HG02870 (cell line): Measurements from ENCODE around the gene MRPL36.
A peak's percentile ranks its signal among the peaks of the same experiment; 100 is the strongest.

Experiments used
- ATAC-seq: cut with Tn5 transposase; IDR thresholded peaks from one replicate; pipeline ENCODE4 v1.9.1; 2021; ENCODE audit warnings: mild to moderate bottlenecking, moderate library complexity; ENCODE audit not compliant: unreplicated experiment

MRPL36 gene

DNA sequence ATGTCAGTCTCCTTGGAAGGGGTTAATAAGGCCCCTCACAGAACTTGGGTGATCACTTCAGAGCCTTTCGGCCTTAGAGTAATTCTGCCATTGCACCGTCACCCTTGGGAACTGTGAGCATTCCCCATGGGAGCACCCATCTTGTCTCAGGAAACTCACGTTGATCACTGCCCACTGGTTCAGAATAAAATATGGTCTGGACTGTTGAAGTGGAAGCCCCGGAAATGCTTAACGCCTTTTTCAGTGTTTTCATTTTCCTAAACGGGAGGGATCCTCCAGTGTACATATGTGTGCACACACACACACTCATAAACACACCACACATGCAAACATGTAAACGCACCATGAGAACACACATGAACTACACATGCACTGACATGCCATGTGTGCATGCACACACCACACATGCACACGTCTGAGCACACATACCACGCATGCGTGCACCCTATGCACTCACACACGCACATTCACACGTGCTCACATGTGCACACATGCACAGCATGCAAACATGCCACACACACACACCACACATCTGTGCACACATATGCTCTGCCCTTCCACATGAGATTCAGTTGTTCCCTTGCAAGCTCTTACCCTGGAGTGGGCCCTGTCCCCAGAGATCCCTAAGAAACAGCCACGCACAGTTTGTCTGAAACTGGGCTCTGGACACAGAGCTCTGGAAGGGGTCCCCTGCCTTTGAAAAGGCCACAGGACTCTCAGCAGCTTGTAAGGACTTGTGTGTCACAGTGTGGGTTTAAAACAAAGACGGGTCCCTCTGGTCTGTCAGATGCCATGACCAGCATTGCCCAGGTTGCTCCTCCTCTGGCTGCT is 17.0 kb downstream of the MRPL36 start:
- ATAC-seq: peak; percentile 12

DNA sequence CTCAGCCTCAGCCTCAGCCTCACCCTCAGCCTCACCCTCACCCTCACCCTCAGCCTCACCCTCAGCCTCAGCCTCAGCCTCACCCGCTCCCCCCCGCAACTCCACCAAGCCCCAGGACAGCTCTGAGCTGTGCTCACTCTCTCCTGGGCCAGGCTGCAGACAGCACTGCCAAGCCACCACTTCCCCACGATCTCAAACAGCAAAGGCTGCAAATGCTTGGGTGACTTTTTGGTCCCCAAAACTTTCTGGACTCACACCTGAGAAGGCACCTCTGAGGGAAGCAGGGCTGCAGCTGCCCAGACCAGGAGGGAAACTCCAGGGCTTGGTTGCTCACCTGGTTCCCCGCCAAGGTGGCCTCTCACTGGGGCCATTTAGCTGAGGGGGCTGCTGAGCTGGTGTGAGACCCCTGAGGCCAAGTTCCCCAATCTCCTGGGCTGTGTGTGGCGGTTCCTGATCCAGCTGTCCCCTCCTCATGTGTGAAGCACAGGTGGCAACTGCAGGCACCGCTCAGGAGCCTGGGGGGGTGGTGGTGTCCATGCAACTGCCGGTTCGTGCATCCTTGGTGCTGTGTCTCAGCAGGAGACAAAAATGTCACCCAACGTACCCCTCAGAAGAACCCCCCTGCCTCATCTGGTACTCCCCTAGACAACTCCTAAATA is 17.8 kb downstream of the MRPL36 start:
- no peak for ATAC-seq

DNA sequence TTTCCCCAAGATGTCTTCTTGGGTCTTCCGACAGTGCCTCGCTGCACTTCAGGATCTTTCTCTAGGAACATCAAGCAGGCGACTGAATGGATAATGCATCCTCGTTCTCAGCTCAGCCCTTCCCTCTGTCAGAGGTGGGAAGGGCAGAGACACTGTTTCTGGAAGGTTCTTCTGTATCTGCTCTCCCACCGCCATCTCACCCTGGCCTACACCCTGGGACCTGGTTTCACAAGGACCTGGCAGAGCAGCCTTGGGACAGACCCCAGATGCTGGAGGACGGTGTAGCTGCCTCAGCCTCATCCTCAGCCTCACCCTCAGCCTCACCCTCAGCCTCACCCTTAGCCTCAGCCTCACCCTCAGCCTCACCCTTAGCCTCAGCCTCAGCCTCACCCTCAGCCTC is 18.5 kb downstream of the MRPL36 start:
- no peak for ATAC-seq

DNA sequence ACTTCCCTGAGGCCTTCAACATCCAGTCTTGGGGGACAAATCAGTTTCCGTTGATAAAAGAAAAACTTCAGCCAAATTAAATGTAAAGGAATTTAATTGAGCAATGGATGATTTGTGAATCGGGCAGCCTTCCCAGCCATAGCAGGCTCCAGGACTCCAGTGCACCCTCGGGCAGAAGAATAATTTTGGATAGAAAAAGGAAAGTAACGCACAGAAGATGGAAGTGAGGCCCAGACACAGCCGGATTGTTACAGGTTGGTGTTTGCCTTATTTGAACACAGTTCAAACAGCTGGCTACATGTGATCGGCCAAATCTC is 19.1 kb downstream of the MRPL36 start:
- ATAC-seq: no peak

DNA sequence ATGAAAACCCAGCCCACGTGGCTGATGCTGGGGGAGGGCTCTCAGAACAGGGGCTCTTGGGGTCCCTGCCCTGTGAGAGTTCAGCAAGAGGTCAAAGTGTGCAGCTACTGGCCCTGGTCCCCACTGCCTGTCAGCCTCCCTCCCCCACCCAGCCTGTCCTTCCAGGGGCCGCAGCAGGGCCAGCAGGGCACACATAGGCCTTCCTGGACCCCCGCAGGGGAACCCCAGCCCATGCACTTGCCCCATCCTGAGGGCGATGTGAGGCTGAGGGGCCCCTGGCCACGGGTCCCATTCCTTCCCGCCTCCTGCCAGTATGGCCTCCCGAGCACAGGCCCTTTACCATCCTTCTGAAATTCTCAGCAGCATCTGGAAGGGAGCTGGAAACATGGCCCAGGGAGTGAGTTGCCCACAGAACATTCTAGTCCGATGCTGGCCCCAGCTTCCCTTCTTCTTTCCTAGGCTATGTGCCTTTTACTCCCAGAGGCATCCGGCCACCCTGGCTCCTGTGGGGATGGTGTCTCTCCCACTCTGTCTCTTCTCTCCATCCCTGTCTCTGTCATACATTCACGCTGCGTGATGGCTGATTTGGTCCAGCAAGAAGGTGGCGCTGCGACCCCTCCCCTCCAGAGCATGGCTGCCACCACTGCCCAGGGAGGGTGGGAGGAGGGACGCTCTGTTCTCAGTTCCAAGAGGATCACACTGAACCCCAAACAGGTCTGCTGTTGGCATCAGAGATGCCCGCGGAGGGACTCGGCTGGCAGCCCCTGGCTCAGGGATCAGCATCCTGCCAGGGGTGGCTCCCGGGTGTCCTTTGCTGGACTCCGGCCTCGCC is 19.6 kb downstream of the MRPL36 start:
- ATAC-seq: no peak

DNA sequence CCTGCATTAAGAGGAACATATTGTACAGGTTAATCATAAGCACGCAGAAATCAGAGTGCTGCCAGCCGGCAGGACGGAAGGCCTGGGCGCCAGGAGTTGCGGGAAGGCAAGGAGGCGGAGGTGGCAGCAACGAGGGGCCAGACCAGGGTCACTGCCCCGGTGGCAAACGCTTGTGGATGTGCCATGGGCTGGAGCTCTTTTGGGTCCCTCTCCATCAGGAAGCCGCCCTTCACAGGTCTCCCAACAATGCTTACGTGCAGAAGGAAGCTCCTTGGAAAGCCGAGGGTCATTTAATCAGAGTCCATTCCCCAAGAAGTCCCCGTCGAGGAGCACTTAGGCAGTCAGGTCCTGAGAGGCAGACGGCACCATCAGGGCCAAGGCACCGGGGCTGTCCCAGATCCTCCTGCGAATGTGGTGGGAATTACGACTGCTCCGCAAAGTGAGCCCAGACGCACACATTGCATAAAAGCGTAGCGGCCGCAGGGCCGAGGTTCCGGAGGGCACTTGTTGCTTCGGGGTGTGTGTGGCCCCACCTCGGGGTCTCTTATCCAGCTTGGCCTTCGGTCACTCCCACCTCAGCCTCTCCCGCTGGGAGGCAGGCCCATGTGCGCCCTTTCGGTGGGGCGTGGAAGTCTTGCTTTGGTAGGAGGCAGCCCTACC is 20.5 kb downstream of the MRPL36 start:
- ATAC-seq: no peak

DNA sequence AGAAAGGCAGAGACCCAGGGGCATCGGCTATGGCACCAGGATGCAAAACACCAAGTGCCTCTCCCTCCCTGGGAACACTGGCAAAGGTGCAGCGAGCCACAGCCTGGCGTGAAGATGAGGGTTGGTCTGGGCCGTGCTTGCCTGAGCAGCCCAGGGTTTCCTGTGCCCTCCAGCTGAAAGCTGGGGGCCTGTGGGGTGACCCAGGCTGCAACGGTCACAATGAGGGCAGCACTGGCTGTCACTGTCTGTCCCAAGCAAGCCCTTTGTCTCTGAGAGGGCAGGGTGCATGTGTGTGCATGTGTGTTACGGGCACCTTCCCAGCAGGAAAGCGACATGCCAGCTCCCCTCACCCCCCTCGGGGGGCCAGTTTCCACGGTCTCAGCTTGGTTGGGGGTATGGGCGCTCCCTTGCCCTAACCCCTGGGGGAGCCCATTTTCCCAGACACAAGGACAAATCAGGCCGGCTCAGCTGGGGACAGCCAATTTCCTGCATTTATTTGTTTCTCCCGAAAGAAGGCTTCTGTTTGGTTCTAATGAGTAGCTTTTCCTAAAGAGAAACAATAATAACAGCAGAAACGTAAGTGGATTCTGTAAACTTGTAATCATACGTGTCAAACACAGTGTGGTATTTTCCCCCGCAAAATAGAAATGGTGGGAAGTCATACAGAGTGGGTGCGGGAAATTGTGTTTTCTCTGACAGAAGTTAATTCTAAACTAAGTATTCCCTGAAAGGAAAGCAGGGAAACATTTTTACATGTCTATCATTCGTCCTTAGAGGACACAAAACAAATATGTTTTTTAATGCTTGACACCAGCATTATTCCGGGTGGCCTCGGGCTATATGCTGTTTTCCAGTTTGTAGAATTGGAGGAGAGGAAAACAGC is 21.3 kb downstream of the MRPL36 start:
- ATAC-seq: no peak

DNA sequence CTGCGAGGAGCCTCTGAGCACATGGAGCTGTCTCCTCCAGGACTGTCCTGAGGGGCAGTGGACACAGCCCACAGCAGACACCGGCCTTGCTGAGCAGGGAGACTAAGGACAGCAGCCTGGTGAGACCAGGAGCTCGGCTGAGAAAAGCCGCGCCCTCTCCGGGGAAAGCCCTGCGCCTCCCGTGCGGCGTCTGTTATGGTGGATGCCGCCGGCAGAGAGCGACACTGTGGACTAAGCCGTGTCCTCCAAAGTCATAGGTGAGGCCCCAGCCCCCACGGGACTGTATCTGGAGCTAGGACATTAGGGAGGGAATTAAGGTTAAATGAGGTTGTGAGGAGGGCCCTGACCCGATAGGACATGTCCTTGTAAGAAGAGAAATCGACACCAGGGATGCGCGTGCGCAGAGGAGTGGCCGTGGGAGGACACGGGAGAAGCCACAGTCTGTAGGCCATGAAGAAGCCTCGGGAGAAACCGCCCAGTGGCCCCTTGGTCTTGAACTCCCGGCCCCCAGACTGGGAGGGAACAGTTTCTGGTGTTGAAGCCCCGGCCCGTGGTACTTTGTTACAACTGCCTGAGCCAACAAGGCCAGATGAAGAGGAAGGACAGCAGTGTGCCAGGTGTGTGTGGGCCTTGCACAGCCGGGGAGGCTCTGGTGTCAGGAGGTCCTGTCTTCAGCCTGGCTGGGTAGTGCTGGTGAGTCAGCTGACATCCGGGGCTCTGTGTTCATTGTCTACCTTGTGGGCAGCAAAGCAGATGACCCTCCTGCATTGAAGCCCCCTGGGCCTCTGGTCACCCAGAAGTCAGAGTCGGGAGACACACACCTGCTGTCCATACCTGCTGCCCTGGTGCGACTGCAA is 22.1 kb downstream of the MRPL36 start:
- ATAC-seq: no peak

DNA sequence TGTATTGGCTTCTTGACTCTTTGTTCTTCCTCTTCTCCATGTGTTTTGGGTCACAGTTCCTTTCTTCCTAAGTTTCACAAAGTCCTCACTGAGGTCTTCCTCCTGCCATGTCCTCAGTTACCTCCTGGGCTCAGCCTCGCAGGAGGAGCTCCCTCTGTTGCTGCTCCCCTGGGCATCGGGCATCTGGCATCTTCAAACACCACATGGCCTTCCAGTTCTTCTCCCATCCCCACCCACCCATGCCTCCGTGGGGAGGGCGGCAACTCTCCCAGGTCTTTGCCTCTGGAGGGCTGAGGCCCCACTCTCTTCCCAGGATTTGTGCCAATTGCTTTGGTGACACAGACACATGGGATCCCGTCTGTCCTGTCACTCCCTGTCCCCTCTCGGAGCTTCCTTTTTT is 22.8 kb downstream of the MRPL36 start:
- ATAC-seq: no peak

DNA sequence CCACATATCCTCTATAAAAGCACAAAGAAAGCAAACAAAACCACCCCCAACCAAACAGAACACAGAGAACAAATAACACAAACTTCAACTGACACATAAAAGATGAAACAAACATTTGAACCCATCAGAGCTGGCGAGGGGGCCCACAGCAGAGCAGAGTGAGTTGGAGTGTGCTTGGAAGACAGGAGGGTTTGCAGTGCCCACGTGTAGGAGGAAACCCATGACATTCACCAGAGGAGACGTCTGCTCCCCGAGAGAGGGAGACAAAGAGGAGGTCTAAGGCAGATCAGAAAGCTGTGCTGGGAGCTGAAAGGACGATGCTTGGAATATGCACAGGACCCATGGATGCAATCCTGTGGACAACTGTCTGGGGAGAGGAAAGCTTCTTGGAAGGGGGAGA is 27.0 kb downstream of the MRPL36 start:
- peak; percentile 76 for ATAC-seq

DNA sequence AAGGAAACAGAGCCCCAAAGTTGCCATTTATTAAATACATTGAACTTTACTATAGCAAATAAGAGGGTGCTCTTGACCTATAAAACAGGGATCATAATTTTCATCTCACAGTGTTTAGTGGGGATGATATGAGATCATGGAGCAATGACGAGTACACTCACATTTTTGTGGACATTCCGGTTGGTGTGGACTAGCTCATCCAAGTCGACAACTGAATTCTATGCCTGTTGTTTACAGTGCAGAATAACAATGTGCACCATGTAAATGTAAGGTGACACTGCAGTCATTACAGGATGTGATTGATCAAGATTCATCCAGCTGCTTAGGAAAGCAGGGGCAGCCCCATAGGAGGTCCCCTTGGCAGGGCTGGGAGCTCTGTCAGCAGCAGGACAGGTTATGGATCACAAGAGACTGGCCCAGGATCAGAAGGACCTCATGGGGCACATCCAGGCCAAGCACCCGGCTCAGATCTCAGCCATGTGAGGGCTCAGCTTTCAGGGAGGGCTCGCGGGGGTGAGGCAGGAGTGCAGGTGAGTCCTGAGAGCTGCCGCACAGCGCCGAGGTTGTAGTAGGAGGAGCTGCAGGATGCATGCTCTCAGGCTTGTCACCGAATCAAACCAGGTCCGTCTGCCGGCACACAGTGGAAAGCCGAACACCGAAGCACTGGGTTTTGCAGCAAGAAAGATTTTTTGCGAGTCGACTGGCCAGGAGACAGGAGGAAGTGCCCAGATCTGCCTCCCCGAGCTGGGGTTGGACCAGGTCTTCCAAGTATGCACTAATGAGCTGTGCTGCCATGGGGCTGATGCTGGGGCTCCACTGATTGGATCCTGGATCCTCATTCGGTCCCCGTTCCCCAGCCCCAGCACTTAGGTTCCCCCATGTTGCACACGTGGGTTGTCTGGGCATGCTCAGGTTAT is 28.2 kb downstream of the MRPL36 start:
- no peak for ATAC-seq

DNA sequence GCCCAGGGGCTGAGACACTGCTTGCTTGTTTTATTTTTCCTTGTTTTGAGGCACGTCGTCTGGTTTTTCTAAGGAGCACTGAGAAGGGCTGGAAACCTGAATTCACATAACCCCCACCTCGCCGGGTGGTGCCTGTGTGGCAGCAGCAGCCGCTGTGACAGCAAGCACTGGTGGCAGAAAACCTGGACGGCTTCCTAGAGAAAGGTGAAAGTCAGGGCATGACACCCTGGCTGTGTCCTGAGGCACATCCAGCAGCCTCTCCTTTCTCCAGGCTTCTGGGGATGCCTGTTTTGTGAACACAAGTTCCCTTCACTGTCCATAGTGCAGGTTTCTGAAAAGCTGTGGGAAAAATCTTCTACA is 29.2 kb downstream of the MRPL36 start:
- ATAC-seq: no peak

DNA sequence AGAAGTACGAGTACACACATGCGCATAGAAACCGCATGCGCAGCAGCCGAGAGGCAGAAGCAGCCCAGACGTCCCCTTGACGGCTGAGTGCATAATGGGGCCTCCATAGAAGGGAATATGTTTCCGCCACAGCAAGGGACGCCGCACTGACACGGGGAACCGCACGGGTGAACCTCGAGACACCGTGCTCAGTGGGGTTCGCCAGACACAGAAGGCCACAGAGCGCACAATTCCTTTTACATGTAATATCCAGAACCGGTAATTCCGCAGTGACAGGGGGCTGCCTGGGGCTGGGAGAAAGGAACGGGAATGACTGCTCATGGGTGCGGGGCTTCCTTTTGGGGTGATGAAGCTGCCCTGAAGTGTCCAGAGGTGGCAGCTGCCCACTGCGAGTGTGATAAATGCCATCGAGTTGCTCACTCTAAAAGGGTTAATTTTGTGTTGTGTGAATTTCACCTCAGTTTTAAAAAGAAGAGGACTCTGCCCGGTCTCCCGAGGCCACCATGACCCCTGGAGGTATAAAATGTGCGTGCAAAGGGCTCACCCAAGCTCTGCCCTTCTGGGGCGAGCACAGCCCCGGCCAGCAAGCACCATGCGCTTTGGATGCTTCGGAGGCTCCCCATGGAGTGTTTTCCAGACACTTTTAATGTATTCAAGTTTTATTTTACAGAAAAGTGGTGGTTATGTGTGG is 29.7 kb downstream of the MRPL36 start:
- no peak for ATAC-seq

DNA sequence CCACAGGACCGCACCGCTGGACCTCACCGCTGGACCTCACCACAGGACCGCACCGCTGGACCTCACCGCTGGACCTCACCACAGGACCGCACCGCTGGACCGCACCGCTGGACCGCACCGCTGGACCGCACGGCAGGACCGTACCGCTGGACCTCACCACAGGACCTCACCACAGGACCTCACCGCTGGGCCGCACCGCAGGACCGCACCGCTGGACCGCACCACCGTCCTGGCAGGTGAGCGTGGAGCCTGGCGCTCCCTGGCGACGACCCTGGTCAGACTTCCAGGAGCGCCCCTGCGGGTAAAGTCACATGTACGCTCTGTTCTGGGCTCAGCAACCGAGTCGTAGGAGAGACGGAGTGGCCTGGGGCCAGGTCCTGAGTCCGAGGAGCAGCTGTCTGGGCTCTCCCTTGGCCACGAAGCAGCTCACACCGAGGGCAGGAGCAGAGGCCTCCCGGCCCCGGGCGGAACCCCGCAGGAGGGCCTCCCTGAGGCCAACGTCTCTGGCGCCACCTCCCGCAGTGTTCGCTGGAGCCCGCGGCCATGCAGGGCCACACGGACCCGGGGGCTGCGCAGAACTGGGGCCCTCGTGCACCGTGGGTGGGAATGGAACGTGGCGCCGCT is 30.5 kb downstream of the MRPL36 start:
- no peak for ATAC-seq

DNA sequence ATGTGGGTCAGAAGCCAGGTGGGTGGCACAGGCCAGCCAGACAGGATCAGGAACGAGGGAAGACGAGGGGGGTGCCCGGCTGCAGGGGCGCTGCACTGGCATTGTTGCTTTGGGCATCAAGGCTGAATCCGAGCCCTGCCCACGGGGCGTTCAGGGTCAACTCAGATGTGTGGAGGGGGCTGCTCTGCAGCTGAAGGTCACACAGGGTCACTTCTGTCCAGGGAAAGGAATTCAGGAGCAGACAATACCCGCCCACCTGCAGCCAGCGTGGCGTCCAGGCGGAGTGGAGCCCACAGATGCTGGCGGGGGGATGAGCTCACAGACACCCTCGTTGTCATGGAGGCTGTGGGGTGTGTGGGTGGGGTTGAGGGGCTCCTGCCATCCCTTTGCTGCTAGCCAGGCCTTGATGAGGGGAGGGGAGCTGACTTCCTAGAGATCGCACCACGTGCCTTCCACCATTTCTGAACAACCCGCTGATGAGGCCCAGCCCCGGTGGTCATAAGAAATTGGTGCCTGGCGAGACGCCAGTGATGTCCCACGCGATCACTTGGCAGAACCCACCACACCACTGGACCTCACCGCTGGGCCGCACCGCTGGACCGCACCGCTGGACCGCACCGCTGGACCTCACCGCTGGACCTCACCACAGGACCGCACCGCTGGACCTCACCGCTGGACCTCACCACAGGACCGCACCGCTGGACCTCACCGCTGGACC is 31.2 kb downstream of the MRPL36 start:
- no peak for ATAC-seq

DNA sequence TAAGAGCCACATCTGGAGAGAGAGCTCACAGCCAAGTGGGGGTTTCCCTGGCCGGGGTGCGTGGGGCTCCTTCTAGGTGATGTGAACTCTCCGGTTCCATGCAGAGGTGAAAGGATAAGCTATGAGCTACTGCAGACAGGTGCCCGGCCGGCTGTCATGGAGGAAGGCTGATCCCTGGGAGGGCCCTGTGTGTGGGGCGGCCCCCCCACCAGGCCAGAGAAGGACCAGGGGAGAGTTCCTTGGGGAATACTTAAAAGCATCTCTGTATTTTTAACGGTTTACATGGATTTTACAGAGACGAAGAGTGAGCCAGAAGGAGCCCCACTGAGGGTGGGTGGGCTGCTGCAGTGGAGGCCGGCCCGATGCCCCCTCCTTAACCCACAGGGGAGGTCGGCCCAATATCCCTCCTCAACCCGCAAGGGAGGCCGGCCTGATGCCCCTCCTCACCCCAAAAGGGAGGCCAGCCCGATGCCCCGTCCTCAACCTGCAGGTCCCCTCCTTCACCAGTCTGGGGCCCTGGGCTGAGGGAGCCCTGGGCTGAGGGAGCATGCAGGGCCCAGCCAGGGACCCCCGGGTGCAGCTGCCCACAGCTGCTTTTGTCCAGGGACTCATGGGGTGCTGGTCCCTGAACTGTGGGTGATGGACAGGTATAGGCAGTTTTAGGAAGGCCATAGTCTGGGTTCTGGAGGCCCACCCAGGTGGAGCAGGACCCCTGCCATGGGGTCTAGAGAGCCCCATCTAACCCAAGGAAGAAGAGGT is 31.9 kb downstream of the MRPL36 start:
- ATAC-seq: no peak
